B cell (primary cell): ENCODE measurements around the gene PRM2. TPM values are rescaled to one million over a fixed set of nuclear protein-coding genes. Genes with fewer than 3 reads are reported as not detected.

ENCODE experiments used
- ATAC-seq: fragments of 200-7000 bp; cut with Tn5 transposase; one replicate; pipeline ENCODE4 v1.10.0; 2021; ENCODE audit warnings: low read depth, mild to moderate bottlenecking, moderate number of reproducible peaks, moderate library complexity
- CTCF ChIA-PET: fragments of 350-600 bp; sonication (Branson Sonifier 250); formaldehyde crosslinking; loops from one replicate; lab custom pipeline; 2021; ENCODE audit warnings: antibody characterized with exemption, inconsistent platforms; lab: Charles Lee
- POLR2A ChIA-PET: fragments of 350-600 bp; sonication (Branson Sonifier 250); formaldehyde crosslinking; loops from one replicate; lab custom pipeline; 2021; ENCODE audit warnings: antibody characterized with exemption; lab: Charles Lee
- DNase-seq: peaks from one replicate; pipeline ENCODE4 v3.0.0; 2013
- H2AFZ ChIP-seq: 2 replicates; pipeline ENCODE4 v1.6.1; 2012; ENCODE audit warnings: mild to moderate bottlenecking, low read depth, low read length; ENCODE audit not compliant: insufficient read depth, poor library complexity, severe bottlenecking
- H3K27ac ChIP-seq, 2 donors: 1 replicate in 1 of 2; 2 replicates in 1 of 2; pipeline ENCODE4 v1.5.1; 2012 to 2013; ENCODE audit warnings: low read length in 2 of 2, mild to moderate bottlenecking in 2 of 2, moderate library complexity in 1 of 2
- H3K27me3 ChIP-seq, 4 experiments: fragments of 200-600 bp in 1 of 4; sonication (generic) in 1 of 4; replicated peaks in 1 of 4; 1 replicate in 2 of 4; 2 replicates in 2 of 4; pipeline versions ENCODE4 v1.6.1 to v1.7.0; 2013 to 2016; ENCODE audit warnings: low read length in 3 of 4, mild to moderate bottlenecking in 2 of 4, mixed read lengths in 1 of 4, moderate library complexity in 1 of 4; ENCODE audit not compliant: insufficient read depth in 4 of 4, control insufficient read depth in 3 of 4; ENCODE audit errors: control extremely low read depth in 1 of 4
- H3K36me3 ChIP-seq, 2 experiments: replicated peaks in 1 of 2; 1 replicate in 1 of 2; 2 replicates in 1 of 2; pipeline versions ENCODE4 v1.6.1 to v1.7.1; 2013; ENCODE audit warnings: low read length in 1 of 2; ENCODE audit not compliant: insufficient read depth in 2 of 2, control insufficient read depth in 1 of 2; ENCODE audit errors: control extremely low read depth in 1 of 2, extremely low read depth in 1 of 2
- H3K4me1 ChIP-seq, 2 donors: fragments of 200-600 bp in 1 of 2; sonication (generic) in 1 of 2; 1 replicate in 1 of 2; 2 replicates in 1 of 2; pipeline versions ENCODE4 v1.5.1 to v1.6.1; 2013 to 2017; ENCODE audit warnings: low read length in 2 of 2; ENCODE audit not compliant: control insufficient read depth in 2 of 2, insufficient read depth in 2 of 2
- H3K4me2 ChIP-seq: replicated peaks from 2 replicates; pipeline ENCODE3; 2012; ENCODE audit warnings: mild to moderate bottlenecking, low read depth, low read length; ENCODE audit not compliant: poor library complexity, severe bottlenecking
- H3K4me3 ChIP-seq, 5 experiments: fragments of 200-600 bp in 1 of 5; sonication (generic) in 1 of 5; 1 replicate in 3 of 5; 2 replicates in 2 of 5; pipeline versions ENCODE4 v1.5.1 to v1.7.0; 2011 to 2016; ENCODE audit warnings: low read length in 4 of 5, mild to moderate bottlenecking in 4 of 5, low read depth in 2 of 5, control low read depth in 1 of 5, moderate library complexity in 1 of 5; ENCODE audit not compliant: insufficient read depth in 1 of 5; ENCODE audit errors: control extremely low read depth in 1 of 5, extremely low read depth in 1 of 5
- H3K79me2 ChIP-seq: fragments of 200-600 bp; sonication (generic); one replicate; pipeline ENCODE4 v1.6.0; 2016; ENCODE audit warnings: low read length; ENCODE audit not compliant: control insufficient read depth, insufficient read depth
- H3K9ac ChIP-seq: fragments of 200-600 bp; sonication (generic); 2 replicates; pipeline ENCODE4 v1.6.1; 2017; ENCODE audit warnings: mild to moderate bottlenecking, low read length, moderate library complexity
- H3K9me3 ChIP-seq, 3 donors: one replicate each; pipeline versions ENCODE4 v1.6.1 to v1.7.1; 2013; ENCODE audit warnings: low read length in 2 of 3; ENCODE audit not compliant: control insufficient read depth in 2 of 3, insufficient read depth in 1 of 3; ENCODE audit errors: control extremely low read depth in 1 of 3
- H4K20me1 ChIP-seq: 2 replicates; pipeline ENCODE4 v1.6.0; 2012; ENCODE audit warnings: mild to moderate bottlenecking, low read length; ENCODE audit not compliant: insufficient read depth, control insufficient read depth, poor library complexity, severe bottlenecking
- H3K27ac Mint-ChIP-seq: one replicate; pipeline ENCODE4 v1.8.0; 2021; ENCODE audit warnings: mixed read lengths
- H3K27me3 Mint-ChIP-seq: one replicate; pipeline ENCODE4 v1.8.0; 2021; ENCODE audit warnings: mixed read lengths
- H3K4me1 Mint-ChIP-seq: one replicate; pipeline ENCODE4 v1.8.0; 2021; ENCODE audit warnings: mixed read lengths
- H3K4me3 Mint-ChIP-seq: one replicate; pipeline ENCODE4 v1.8.0; 2021; ENCODE audit warnings: mixed read lengths
- H3K9me3 Mint-ChIP-seq: one replicate; pipeline ENCODE4 v1.8.0; 2022; ENCODE audit warnings: mixed read lengths; ENCODE audit not compliant: insufficient read depth
- EZH2 ChIP-seq: IDR thresholded peaks from 2 replicates; pipeline ENCODE4 v1.6.1; 2012; ENCODE audit warnings: borderline replicate concordance, low read depth, mild to moderate bottlenecking, moderate library complexity, low read length; ENCODE audit not compliant: insufficient read depth, poor library complexity, severe bottlenecking
- WGBS: methylation state at CpG from one replicate; pipeline ENCODE4 v1.1.5; 2013; ENCODE audit warnings: missing lambda C conversion rate; ENCODE audit not compliant: insufficient coverage; 5-methylcytosine and 5-hydroxymethylcytosine counted together
- intact Hi-C: fragments of 100-400 bp; cut with micrococcal nuclease; formaldehyde crosslinking; loops from one replicate; pipeline ENCODE4 v1.10.0; 2022
- polyA plus RNA-seq: library from polyadenylated mRNA; depleted of rRNA; stranded (reverse); fragments of >200 nt; gene quantifications from 2 replicates; pipeline ENCODE4 v1.2.3, GENCODE V29; 2012
- total RNA-seq, 2 donors: library from RNA; stranded (reverse); fragments of 120-200 nt in 1 of 2; gene quantifications; 1 replicate in 1 of 2; 2 replicates in 1 of 2; pipeline versions ENCODE4 v1.2.3 to v1.2.4, GENCODE V29; 2013 to 2022
- TF ChIP-seq, protein P1 (sequence below): fragments of 200-600 bp; IDR thresholded peaks from one replicate; pipeline ENCODE4 v1.8.0; 2022; ENCODE audit warnings: antibody characterized with exemption, mild to moderate bottlenecking

The PRM2 gene
- total and polyA plus RNA-seq, 2 donors (not counting 1 experiment from before 2014, with no cell fraction given) = not detected

DNA sequence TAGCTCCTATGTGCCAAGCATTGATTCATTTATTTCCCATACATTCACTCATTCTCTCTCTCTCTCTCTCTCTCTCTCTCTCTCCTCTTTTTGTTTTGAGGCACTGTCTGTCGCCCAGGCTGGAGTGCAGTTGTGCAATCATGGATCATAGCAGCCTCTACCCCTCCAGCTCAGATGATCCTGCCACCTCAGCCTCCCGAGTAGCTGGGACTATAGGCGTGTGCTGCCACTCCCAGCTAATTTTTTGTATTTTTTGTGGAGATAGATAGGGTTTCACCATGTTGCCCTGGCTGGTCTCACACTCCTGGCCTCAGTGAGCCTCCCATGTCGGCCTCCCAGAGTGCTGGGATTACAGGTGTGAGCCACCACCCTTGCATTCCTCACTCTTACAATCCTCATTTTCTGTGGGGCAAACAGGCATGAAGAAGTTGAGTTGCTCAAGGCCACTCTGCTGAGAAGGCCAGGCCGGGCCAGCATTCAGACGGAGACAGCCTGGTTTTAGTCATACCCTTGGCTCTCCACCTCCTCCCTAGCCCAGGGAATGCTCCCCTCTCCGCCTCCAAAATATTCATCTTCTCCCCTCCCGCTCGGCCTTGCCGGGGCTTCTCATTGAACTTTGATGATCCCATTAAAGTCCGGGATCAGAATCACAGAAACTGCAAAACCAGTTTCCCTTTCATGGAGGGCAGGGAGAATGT is 765 bp upstream of the PRM2 start:
- intact Hi-C loops = no loop called here
- WGBS = 97% methylated on average over 6 of the region's 11 CpGs
- ATAC-seq (no peak), DNase-seq (no peak)
- Histone ChIP-seq H3K9me3 (peaks cover 0 to 3% (median 0%) of the 10 kb centered on the region in 3 donors), H4K20me1 (no peaks in the 10 kb centered on the region), H3K79me2 (no peaks in the 10 kb centered on the region), H3K4me3 (no peak overlapping the region), H2AFZ (no peak overlapping the region), H3K27me3 (no peaks in the 10 kb centered on the region), H3K4me2 (no peak overlapping the region), H3K9ac (no peak overlapping the region), H3K36me3 (no peaks in the 10 kb centered on the region), H3K27ac (no peak overlapping the region), H3K4me1 (peaks cover 13 to 15% of the 10 kb centered on the region in 2 donors)
- Mint-ChIP-seq H3K4me3 (no peak overlapping the region), H3K27me3 (no peaks in the 10 kb centered on the region), H3K9me3 (no peaks in the 10 kb centered on the region), H3K27ac (no peak overlapping the region), H3K4me1 (peaks cover 16% of the 10 kb centered on the region)
- ChIA-PET POLR2A (interaction anchor here (0.7 kb wide), 2 partner anchors 96 to 415 kb away, joined by 3 read pairs; no protein-coding TSS in a partner anchor), CTCF (interaction anchor here (0.6 to 0.8 kb wide), 2 partner anchors 21 to 940 kb away, joined by 3 read pairs; no protein-coding TSS in a partner anchor)
- no peak for TF ChIP-seq EZH2
- TF ChIP-seq, protein P1, sequence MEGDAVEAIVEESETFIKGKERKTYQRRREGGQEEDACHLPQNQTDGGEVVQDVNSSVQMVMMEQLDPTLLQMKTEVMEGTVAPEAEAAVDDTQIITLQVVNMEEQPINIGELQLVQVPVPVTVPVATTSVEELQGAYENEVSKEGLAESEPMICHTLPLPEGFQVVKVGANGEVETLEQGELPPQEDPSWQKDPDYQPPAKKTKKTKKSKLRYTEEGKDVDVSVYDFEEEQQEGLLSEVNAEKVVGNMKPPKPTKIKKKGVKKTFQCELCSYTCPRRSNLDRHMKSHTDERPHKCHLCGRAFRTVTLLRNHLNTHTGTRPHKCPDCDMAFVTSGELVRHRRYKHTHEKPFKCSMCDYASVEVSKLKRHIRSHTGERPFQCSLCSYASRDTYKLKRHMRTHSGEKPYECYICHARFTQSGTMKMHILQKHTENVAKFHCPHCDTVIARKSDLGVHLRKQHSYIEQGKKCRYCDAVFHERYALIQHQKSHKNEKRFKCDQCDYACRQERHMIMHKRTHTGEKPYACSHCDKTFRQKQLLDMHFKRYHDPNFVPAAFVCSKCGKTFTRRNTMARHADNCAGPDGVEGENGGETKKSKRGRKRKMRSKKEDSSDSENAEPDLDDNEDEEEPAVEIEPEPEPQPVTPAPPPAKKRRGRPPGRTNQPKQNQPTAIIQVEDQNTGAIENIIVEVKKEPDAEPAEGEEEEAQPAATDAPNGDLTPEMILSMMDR = no peak

GRCh38 chr16:11274964-11275363 is 1.3 kb downstream of the PRM2 start:
- ChIA-PET POLR2A (no interaction called here), CTCF (no interaction called here)
- ATAC-seq = no peak
- Histone ChIP-seq H3K4me3 (no peak overlapping the region), H2AFZ (no peak overlapping the region), H4K20me1 (no peaks in the 10 kb centered on the region), H3K4me1 (peaks cover 13 to 15% of the 10 kb centered on the region in 2 donors), H3K79me2 (no peaks in the 10 kb centered on the region), H3K9me3 (peaks cover 0 to 3% (median 0%) of the 10 kb centered on the region in 3 donors), H3K9ac (no peak overlapping the region), H3K27ac (no peak overlapping the region), H3K27me3 (no peaks in the 10 kb centered on the region), H3K36me3 (no peaks in the 10 kb centered on the region), H3K4me2 (no peak overlapping the region)
- Mint-ChIP-seq H3K4me1 (peaks cover 14% of the 10 kb centered on the region), H3K27ac (no peak overlapping the region), H3K27me3 (no peaks in the 10 kb centered on the region), H3K9me3 (no peaks in the 10 kb centered on the region), H3K4me3 (no peak overlapping the region)
- TF ChIP-seq, protein P1 = no peak
- TF ChIP-seq EZH2 = no peak
- no peak for DNase-seq
- intact Hi-C loops = no loop called here
- 94% methylated on average over 5 of the region's 7 CpGs for WGBS
